ENCODE results near the gene ALKBH1.

ALKBH1 gene

DNA sequence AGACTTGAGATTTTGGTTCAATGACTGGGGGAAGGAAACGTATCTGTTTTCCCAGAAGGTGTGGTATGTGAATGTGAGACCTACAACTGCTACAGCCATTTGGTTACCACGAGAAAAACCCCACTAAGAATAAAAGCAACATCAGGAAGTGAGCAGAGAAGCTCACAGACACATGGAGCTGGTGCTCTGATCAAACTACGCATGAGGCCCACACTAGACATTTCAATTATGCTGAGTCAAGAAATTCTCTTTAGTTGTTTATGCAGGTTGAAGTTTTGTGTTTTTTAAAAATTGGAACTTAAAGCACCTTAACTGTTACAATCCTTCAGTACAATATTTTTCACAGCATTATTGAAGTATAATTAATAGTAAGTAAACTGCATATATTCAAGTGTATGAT, 82.5 kb downstream of the ALKBH1 start:
- H3K4me3 ChIP-seq (ENCODE audit: low read depth, low read length), result no peak overlapping the region

DNA sequence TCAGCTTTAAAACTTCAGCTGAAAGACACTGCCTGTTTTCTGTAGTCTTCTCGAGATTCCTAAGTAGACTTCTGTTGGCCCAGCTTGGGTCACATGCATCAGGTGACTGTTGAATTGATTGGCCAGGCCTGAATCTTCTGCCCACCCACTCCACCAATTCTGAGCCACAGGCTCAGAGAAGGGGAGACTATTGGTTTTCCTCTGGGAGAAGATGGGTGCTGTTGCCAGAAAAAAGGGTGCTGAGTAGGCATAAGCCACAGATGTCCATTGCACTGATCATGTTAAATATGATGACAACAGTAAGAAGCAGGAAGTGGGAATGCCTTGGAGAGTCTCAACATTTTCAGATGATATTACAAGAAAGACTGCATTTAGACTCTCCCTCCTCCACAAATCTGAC, 84.6 kb downstream of the ALKBH1 start:
- no peak overlapping the region for H3K4me3 ChIP-seq (ENCODE audit: low read depth, low read length)
